Measurements from ENCODE around the gene ARRB2.

DNA sequence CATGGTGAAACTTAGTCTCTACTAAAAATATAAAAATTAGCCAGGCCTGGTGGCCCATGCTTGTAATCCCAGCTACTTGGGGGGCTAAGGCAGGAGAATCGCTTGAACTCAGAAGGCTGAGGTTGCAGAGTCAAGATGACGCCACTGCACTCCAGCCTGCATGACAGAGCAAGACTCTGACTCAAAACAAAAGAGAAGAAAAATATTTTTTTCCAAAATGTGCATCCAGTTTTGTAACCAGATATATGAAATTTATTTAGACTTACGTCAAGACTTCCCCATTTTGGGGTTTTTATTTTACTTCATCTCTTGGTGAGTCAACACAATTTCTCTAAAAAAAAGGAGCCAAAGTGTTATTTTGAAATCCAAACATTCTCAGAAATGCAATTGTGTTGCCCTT, 55.8 kb downstream of the ARRB2 start:
- TF ChIP-seq CTCF (IDR thresholded peaks at IDR 0.05), result no peak
- no peak for TF ChIP-seq POLR2AphosphoS5 (IDR thresholded peaks at IDR 0.05)
